ENCODE data around the gene GRM8.
A peak's percentile ranks its signal among the peaks of the same experiment; 100 is the strongest.

Gene GRM8

DNA sequence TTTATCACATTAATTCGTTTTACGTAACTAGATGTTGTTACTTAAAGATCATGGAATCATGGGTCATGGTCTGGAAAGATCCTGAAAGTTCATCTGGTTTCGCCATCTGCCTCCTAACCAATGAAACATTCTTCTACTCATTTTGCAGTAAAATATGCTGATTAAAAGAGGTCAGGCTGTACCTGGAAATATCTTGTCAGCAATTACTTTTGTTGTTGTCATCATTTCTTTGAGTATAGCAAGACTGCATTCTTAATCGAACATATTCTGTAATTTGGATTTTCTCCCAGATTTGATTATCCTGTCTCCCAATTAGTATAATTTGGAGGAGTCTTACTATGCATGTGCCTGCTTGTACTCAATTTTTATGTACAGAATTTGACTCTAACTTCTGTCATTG lies 833.7 kb downstream of the GRM8 start:
- H3K9me3 ChIP-seq (ENCODE audit: insufficient read depth, low read depth, low read length): no peaks in the 10 kb centered on the region
- no peak overlapping the region for H3K9ac ChIP-seq (ENCODE audit: low read depth, low read length, poor library complexity, severe bottlenecking)
- H3K79me2 ChIP-seq (ENCODE audit: insufficient read depth, low read length): no peaks in the 10 kb centered on the region
- H3K27me3 ChIP-seq (ENCODE audit: insufficient read depth, low read length, poor library complexity, severe bottlenecking): no peaks in the 10 kb centered on the region
- no peaks in the 10 kb centered on the region for H3K9me2 ChIP-seq (replicated peaks; ENCODE audit: low read depth, low read length)
- H4K20me1 ChIP-seq (ENCODE audit: insufficient read depth, low read length, poor library complexity, severe bottlenecking): peaks cover 3% of the 10 kb centered on the region
- no peak overlapping the region for H3K4me3 ChIP-seq (ENCODE audit: low read length, poor library complexity, severe bottlenecking)
- H3K36me3 ChIP-seq (ENCODE audit: insufficient read depth, low read length): no peaks in the 10 kb centered on the region
- H3K4me1 ChIP-seq (ENCODE audit: insufficient read depth, low read length, poor library complexity, severe bottlenecking): no peaks in the 10 kb centered on the region
- no peak overlapping the region for H3K4me2 ChIP-seq (ENCODE audit: low read depth, low read length, poor library complexity, severe bottlenecking)
- TF ChIP-seq, protein P1, sequence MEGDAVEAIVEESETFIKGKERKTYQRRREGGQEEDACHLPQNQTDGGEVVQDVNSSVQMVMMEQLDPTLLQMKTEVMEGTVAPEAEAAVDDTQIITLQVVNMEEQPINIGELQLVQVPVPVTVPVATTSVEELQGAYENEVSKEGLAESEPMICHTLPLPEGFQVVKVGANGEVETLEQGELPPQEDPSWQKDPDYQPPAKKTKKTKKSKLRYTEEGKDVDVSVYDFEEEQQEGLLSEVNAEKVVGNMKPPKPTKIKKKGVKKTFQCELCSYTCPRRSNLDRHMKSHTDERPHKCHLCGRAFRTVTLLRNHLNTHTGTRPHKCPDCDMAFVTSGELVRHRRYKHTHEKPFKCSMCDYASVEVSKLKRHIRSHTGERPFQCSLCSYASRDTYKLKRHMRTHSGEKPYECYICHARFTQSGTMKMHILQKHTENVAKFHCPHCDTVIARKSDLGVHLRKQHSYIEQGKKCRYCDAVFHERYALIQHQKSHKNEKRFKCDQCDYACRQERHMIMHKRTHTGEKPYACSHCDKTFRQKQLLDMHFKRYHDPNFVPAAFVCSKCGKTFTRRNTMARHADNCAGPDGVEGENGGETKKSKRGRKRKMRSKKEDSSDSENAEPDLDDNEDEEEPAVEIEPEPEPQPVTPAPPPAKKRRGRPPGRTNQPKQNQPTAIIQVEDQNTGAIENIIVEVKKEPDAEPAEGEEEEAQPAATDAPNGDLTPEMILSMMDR (conservative IDR thresholded peaks at IDR 0.05; ENCODE audit: low read length): no peak
- TF ChIP-seq EZH2phosphoT487 (IDR thresholded peaks at IDR 0.05; ENCODE audit: borderline replicate concordance): no peak
- H2AFZ ChIP-seq (ENCODE audit: low read length): no peak overlapping the region
- H3F3A ChIP-seq (ENCODE audit: low read depth): no peaks in the 10 kb centered on the region

DNA sequence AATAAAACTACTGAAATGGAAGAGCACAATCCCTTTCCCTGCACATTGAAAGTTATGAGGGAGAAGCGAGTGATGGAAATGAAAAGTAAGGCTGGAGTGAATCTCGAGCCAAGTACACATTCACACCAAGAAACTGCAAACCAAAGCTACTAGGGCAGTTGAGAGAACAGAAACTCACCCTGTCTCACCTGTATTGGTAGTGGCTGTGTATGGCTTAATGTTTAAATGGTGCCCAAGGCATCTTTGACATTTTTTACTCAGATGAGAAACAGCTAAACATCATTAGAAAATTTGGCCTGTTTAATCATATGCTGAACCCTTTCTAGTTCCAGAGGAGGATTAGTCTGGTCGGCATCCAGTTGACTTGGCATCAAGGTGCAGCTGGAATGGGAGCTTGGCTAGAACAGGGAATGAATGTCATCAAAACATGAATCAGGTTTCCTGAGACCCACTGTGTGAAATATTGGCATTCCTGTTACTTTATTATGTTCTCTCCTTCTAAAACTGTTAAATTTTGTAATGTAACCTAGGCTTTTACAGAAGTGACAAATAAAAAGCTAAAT lies 840.8 kb downstream of the GRM8 start:
- Histone ChIP-seq H3K79me2 (ENCODE audit: insufficient read depth, low read length) (no peaks in the 10 kb centered on the region), H2AFZ (ENCODE audit: low read length) (peak overlapping the region; percentile 36; the same call in 1 of the 2 replicates), H4K20me1 (ENCODE audit: insufficient read depth, low read length, poor library complexity, severe bottlenecking) (no peaks in the 10 kb centered on the region), H3K36me3 (ENCODE audit: insufficient read depth, low read length) (no peaks in the 10 kb centered on the region), H3K9me3 (ENCODE audit: insufficient read depth, low read depth, low read length) (no peaks in the 10 kb centered on the region), H3K4me3 (ENCODE audit: low read length, poor library complexity, severe bottlenecking) (peak overlapping the region; percentile 56), H3K4me1 (ENCODE audit: insufficient read depth, low read length, poor library complexity, severe bottlenecking) (no peaks in the 10 kb centered on the region), H3K9me2 (replicated peaks; ENCODE audit: low read depth, low read length) (no peaks in the 10 kb centered on the region), H3F3A (ENCODE audit: low read depth) (no peaks in the 10 kb centered on the region), H3K4me2 (ENCODE audit: low read depth, low read length, poor library complexity, severe bottlenecking) (peak overlapping the region; percentile 34), H3K9ac (ENCODE audit: low read depth, low read length, poor library complexity, severe bottlenecking) (no peak overlapping the region), H3K27me3 (ENCODE audit: insufficient read depth, low read length, poor library complexity, severe bottlenecking) (no peaks in the 10 kb centered on the region)
- TF ChIP-seq EZH2phosphoT487 (IDR thresholded peaks at IDR 0.05; ENCODE audit: borderline replicate concordance): no peak
- TF ChIP-seq, protein P1 (conservative IDR thresholded peaks at IDR 0.05; ENCODE audit: low read length): no peak

DNA sequence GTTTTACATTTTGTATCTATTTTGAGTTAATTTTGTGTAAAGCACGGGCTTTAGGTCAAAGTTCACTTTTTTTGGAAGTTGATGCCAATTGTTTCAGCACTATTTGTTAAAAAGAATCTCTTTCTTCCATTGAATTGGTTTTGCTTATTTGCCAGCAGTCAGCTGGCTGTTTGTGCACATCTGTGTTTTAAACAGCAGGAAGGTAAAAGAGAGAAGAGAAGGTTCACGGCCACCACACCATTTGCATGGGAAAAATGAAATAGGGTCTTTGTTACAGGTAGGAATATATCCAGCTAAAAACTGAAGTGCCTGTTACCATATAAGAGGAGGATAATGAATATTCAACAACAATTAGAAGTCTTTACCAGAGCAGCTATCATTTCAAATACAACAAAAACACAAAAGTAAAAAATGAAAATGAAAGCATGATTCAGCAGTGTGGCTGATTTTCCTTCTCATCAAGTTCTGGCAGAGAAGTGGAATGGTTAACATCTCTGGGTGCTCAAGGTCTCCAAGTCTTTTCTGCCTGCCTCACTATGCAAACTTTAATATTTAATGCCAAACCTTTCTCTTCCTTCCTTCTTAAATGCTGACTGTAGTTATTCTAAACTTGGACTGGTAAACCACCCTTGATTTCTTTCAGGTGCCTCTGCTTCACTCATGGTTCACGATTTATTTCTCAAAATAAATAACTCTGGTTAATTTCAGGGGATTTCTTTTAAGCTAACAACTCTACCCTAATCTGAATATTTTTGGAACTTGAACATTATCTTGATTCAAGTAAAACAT lies 841.5 kb downstream of the GRM8 start:
- Histone ChIP-seq H3K9ac (ENCODE audit: low read depth, low read length, poor library complexity, severe bottlenecking) (no peak overlapping the region), H2AFZ (ENCODE audit: low read length) (peak overlapping the region; percentile 36; the same call in 1 of the 2 replicates)

More for the DNA sequence above, 841.5 kb downstream of the GRM8 start:
- peak overlapping the region; percentile 56 for H3K4me3 ChIP-seq (ENCODE audit: low read length, poor library complexity, severe bottlenecking)
- H3K4me1 ChIP-seq (ENCODE audit: insufficient read depth, low read length, poor library complexity, severe bottlenecking): no peaks in the 10 kb centered on the region
- peak overlapping the region; percentile 34 for H3K4me2 ChIP-seq (ENCODE audit: low read depth, low read length, poor library complexity, severe bottlenecking)
- no peaks in the 10 kb centered on the region for H3K79me2 ChIP-seq (ENCODE audit: insufficient read depth, low read length)
- no peaks in the 10 kb centered on the region for H3F3A ChIP-seq (ENCODE audit: low read depth)
- no peaks in the 10 kb centered on the region for H3K9me3 ChIP-seq (ENCODE audit: insufficient read depth, low read depth, low read length)
- no peaks in the 10 kb centered on the region for H3K27me3 ChIP-seq (ENCODE audit: insufficient read depth, low read length, poor library complexity, severe bottlenecking)
- no peak for TF ChIP-seq EZH2phosphoT487 (IDR thresholded peaks at IDR 0.05; ENCODE audit: borderline replicate concordance)
- TF ChIP-seq, protein P1 (conservative IDR thresholded peaks at IDR 0.05; ENCODE audit: low read length): no peak
- no peaks in the 10 kb centered on the region for H3K9me2 ChIP-seq (replicated peaks; ENCODE audit: low read depth, low read length)
- no peaks in the 10 kb centered on the region for H4K20me1 ChIP-seq (ENCODE audit: insufficient read depth, low read length, poor library complexity, severe bottlenecking)
- no peaks in the 10 kb centered on the region for H3K36me3 ChIP-seq (ENCODE audit: insufficient read depth, low read length)
